Erythroblast (primary cell): ENCODE data around the gene SLAMF6.

ENCODE experiments used
- GATA1 ChIP-seq: IDR thresholded peaks from 2 replicates; pipeline ENCODE4 v1.6.1; 2011; ENCODE audit warnings: low read depth, mild to moderate bottlenecking, control low read depth, low read length, moderate library complexity
- POLR2A ChIP-seq: IDR thresholded peaks from 2 replicates; pipeline ENCODE4 v1.6.1; 2011; ENCODE audit warnings: mild to moderate bottlenecking, low read length

DNA sequence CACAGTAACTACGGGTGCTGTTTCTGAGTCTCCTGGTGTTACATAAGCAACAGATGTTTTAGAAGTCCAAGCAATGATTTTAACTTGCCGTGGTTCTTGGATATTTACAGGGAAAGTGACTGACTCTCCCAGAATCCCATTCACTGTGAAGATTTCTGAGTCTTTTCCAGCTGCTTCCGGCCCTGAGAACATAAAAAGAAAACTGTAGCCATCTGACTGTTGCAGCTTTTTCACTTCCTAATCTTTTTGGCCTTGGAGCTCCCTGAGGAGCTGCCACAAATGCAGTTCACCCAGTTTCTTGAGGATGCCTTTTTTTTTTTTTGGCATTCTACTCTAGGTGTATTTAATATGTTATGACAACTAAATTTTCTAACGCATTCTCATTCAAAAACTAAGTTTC lies 42.5 kb upstream of the SLAMF6 start:
- no peak for TF ChIP-seq POLR2A
- no peak for TF ChIP-seq GATA1
